ENCODE measurements around the gene C10orf53.
"Not testable (repeated sequence)": the region's sequence is repeated elsewhere in the genome, so short reads cannot be mapped to it uniquely, and the experiment has no call there.

C10orf53 gene

DNA sequence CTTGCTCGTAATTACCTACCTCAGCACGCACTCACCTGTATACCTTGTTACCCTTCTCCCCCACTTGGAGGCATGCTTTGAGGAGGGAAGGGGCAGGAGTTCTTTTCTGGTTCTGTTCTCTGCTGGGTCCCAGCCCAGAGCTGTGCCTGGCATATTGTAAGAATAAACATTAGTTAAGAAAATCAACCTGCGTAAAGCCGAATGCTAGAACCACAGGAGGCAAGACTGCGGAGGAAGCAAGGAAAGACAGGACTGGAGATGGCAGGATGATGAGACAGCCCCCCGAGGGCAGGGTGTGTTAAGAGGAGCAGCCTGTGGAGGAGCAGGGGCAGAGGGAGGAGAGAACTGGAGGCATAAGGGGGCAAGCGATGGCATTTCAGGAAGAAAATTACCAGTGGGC is 9.5 kb downstream of the C10orf53 start:
- no peak for DNase-seq

DNA sequence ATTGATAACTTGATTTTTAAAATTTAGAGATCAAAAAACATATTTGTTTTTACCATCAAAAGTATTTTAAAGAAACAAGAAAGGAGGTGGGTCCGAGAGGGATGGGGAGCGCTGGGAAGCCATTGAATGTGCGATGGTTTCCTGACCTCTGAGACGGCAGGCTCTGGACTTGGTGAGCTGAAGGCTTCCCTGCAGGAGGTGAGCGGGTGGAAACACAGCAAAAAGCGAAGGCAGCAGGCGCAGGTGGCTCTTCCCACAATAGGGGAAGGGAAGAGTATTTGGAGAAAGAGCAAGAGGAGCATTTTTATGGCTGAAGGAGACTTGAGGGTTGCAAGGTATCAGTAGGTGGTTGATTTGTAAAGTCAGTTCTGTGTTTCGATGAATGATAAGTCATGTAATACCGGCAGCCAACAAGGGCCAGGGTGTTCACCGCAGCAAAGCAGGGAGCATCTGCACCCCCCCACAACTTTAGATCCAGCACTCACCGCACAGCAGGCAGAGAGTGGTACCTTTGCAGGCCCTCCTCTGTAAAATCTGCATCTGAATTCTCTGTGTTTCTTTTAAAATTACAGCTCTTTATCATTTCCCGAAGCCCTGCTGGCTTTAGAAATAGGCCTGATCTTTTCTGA is 10.5 kb downstream of the C10orf53 start:
- DNase-seq: no peak

DNA sequence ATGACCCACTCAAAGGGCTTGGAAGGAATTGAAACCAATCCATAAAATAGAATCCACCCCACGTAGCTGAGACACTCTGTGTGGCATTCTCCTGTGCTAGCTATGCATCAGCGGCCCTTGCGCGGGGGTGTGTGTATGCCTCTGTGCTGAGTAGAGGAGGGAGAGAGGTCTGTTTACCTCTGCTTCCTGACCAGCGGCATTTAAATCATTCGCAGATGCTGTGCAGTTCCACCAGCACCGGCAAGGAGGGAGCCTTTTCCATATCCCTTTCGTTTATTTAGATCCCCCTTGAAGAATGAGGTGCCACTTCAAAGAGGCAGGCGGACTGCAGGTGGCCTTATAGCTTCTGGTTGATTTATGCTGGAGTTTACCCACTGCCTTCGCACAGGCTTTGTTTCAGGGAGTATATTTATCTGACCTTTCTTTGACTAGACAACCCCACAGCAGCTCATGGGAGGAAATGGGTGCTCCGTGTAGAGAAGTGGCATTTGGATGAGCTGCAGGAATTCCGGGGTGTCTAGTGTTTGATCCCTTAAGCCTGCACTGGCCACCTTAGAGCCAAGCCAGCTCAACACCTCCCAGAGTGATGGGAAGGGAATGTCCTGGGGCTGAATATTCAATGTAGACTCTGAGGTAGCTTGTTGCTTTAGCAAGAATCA is 11.4 kb downstream of the C10orf53 start:
- no peak for DNase-seq

DNA sequence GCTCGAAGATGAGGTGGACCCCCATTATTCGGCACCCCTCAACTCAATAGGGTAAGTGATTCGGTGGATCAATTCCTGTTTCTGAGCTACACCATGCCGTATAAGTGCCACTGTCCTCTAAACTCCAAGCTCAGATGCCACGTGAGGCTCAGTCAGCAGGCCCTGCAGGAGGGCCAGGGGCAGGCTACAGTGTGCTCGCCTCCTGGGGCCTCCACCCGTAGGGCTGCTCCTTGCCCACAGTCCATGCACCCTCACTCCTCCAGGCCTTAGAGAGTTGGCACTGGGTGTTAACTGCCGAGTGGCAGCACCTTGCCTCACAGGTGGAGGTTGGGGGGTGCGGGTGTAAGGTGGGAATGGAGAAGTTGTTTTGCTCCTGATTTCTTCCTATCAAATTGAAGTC is 12.1 kb downstream of the C10orf53 start:
- DNase-seq: no peak

DNA sequence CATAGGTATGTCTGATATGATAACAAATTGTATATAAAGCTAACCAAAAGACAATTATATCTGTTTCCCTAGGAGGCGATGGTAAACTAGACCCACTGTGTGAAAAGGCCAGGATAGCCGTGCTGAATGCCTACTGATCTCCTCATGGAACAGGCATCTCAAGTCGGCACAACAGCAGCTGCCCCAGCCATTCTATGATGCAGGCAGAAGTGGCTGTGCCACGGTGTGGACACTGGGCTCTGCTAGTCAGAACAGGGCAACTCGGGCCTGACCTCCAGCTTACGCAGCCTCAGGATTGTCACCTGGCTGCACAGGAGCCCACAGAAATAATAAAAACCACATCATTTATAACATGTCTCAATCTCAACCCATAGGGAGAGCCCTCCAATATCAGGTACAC is 15.0 kb downstream of the C10orf53 start:
- no peak for DNase-seq

DNA sequence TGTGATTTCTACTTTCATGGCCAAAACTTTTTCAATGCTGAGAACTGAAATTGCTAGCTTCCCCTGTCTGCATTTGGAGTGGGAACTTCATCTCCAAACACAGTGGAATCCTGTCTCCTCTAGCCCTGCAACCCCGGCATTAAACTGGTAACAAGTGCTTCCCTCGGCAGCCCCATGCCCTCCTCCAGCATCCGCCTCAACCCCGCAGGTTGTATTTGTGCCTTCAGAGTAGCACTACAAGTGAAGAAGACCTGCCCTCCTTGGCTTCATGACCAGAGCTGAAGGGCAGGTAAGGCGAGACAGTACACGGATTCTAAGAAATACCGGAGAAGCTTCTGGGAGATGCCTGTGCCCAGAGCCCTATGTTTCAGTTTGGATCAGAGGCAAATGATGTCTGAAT is 16.9 kb downstream of the C10orf53 start:
- no peak for DNase-seq

DNA sequence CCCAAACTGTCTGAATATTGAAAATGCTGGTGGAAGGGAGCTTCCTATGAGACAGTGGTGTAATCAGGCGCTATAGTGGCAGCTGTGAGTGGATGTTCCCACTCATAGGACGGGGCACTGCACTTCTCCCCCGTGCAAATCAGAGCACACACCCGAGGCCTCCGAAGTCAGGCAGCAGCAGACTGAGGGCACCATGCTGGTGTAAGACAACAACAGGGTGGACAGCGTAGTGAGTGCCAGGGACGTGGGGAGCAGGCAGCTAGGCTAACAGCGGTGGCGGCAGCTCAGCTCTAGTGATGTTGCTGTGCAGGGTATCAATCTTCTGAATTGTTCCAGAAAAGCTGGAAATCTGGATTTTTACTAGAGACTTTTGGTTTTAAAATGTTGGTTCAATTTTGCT is 19.2 kb downstream of the C10orf53 start:
- no peak for DNase-seq

DNA sequence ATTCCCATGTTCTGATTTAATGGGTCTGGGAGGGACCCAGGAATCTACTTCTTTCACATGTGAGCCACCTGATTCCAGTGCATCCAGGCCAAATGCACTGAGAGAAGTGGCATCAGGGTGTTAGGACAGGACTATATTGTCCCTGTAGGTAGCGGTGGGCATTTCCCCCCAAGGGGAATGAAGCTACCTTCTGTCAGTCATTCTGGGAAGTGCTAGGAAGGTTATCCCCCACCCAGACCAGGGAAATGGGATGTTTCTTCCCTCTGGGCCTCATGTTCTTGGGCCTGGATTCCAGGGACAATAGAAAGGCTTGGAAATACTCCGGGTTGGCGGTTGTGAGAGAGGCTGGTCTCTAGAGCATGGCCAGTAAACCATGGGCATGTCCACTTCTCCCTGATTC is 20.8 kb downstream of the C10orf53 start:
- DNase-seq: no peak

DNA sequence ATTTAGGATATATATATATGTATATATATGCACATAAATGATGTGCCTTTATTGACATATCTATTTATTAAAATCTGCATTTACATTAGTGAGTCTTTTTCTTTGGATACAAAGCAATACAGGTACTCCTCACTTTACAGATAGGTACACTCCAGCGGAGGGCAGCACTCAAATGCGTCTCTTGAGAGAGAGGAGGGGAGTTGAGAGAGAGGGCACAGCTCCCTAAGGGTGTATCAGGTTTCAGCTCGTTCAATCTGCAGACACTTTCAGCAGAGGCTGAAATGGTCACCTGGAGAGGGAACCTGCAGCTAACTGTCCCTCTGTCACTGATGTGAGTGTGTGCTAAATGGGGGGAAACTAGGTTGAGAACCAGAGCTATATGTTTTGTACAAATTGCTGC is 21.5 kb downstream of the C10orf53 start:
- DNase-seq: no peak

DNA sequence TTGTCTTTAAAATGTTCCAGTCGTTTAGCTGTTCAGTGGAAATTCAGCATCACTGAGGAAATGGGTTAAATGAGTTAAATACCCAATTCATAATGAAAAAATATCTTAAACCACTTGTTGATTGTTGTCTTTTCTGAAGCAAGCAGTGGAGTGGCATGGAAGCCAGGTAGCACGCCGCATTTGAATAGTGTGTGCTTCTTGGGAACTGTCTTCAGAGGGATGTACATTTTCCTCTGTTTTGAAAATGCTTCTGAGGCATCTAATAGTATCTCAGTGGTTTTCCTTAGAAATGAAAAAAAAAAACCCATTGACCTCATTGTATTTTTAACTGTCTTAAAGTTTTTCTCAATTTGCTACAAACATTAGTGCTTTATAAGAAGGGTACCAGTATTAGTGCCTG is 28.1 kb downstream of the C10orf53 start:
- DNase-seq: no peak

DNA sequence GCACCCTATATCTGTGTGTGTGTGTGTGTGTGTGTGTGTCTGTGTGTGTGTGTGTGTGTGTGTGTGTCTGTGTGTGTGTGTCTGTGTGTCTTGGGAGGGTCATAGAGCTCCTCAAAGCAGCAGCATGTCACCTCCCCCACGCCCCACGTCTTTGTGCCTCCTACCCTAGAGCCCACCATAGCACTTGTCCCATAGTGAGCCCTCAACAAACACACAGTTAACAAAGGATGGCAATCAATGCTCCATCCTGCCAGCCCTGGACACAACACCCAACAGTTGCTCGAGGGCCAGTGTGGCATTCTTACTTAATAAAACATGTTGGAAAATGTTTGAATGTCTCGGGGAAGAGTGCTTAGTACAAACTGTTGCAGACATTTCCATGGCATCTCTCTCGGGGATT is 30.5 kb downstream of the C10orf53 start:
- no peak for DNase-seq

DNA sequence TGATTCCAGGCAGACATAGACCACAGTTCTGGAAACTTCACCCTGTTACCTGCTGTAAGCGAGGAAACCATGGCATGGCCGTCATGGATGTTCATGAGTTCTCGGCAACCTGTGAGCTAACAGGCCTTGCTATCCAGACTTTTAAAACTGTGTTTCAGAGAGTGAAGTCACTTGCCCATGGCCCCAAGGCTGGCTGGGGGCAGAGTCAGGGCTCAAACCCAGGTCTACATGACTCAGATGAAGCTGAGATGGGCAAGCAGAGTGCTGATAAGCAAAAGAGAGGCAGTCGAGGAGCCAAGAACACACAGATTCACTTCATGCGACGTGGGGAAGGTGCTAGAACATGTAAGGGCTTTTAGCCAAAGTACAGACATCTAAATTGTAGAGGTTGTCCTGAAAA is 31.5 kb downstream of the C10orf53 start:
- DNase-seq: no peak

DNA sequence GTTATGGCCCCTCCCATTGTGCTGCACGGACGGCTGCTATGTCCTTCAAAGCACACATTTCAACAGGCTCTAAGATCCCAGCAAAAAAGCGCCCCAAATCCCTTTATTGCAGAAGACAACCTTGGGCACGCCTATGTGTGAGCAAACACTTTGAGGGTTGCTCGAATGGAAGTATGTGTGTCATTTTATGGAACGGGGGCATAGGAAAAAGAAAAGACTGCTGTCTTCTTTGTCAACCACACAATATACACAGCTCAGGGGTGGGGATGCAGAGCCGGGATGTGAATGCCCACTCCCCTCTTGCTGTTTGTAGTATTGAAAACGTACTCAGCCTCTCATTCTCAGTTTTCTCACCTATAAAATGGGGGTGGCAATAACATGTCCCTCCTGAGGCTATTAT is 32.0 kb downstream of the C10orf53 start:
- no peak for DNase-seq

DNA sequence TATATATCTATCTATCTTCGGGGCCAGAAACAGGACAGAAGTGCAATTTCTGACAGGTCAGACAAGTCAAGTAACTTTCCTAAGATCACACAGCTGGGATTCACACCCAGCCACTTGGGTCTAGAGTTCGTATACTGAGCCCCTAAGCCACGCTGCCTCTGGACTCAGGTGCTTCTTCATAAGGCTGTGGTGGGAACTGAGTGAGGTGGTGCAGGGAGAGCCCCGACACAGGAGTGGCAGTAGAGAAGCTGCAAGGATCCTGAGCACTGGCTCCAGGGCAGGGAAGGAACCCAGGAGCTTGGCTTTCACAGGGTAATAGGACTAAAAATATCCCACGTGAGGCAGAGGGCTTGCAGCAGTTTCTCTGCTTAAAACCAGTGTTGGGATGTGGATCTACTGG is 33.8 kb downstream of the C10orf53 start:
- no peak for DNase-seq

DNA sequence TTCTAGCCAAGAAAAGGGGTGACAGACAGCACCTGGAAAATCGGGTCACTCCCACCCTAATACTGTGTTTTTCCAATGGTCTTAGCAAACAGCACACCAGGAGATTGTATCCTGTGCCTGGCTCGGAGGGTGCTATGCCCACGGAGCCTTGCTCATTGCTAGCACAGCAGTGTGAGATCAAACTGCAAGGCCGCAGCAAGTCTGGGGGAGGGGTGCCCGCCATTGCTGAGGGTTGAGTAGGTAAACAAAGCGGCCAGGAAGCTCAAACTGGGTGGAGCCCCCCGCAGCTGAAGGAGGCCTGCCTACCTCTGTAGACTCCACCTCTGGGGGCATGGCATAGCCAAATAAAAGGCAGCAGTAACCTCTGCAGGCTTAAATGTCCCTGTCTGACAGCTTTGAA is 35.7 kb downstream of the C10orf53 start:
- DNase-seq: not testable (repeated sequence)

DNA sequence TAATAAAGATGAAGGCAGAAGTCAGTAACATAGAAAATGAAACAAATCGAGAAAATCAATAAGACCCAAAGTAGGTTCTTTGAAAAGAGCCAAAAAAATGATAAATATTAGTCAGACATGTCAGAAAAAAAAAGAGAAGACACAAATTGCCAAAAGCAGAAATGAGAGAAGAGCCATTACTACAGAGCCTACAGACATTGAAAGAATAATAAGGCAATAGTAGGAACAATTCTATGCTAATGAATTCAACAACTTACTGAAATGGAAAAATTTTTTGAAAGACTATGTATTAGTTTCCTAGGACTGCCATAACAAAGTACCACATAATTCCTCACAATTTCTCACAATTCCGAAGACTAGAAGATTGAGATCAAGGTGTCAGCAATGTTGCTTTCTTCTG is 47.1 kb downstream of the C10orf53 start:
- DNase-seq: no peak

DNA sequence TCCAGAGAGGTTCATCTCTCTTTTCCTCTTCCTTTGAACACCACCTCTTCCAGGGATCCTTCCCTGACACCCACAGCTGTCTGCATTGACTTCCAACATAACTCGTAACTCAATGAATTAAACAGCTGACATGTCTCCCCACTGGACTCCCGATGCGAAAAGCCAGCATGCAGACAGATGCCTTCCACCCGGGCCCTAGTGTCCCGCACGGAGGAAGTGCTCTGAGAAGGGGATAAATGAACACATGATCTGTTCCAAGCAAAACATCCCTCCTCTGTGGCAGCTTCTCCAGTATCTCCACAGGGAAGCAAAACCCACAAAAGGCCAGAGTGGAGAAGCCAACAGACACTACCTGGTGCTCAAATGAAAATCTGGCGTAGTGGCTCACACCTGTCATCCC is 54.4 kb downstream of the C10orf53 start:
- DNase-seq: no peak

DNA sequence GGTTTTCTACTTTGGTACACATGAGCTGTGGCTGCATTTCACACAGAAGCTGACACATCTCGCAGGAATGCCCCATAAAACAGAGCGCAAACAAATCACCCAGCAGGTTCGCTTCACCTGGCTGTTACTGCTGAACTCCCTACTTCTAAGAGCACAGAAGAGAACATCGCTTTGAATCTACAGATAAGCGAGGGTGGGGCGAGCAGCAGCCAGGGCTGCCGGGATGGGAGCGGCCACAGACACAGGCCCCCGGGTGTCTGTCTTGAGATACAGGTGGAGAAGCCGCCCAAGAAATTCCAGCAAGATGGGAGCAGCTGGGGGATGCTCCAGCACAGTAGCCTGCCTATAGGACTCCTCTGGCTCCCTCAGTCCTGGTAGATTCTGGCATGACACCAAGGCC is 55.2 kb downstream of the C10orf53 start:
- no peak for DNase-seq

DNA sequence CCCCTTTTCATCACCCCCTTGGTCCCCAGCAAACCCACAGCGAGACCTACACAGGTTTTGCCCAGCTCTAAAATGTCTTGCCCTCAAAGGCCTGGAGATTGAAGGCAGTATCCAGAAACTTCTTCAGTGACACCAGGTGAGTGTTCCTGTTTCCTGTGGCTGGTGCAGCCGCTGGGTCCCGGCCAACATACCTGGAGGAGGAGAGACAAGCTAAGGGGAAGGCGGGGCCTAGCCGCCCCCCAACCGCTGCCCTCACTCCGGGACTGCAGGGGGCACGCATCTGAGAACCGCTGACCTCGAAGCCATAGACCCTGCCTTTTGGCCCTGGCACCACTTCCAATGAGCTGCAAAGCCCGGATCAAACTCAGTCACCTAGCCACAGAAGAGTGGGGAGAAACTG is 55.7 kb downstream of the C10orf53 start:
- DNase-seq: no peak

DNA sequence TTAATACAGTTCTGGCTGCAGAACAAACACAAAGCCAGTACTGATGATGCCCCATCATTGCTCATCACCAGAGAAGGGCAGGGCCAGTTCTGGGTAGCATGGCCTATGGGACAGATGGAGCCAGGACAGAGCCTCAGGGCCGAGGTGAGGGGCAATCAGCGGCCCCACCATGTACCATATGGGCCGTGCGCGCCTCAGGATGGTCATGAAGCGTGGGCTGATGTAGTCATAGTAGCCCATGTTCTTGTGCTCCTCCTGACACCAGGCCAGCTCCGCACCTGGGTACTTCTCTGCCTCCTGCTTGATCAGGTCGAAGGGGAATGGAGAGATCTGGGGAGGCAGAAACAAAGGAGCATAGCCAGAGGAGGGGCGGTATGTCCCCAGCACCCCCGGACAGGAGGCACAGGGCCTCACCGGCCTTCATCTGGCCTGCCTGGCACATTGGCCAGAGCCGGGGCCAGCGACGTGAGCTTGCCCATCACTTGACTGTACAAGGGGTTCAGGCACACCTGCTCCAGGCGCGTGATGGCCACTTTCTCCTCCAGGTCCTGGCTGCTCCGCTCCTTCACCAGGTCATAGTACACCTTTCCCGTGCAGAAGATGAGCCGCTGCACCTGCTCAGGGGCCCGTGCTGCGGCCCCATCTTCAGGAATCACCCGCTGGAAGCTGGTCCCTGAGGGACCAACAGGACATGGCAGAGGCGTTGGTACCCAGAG is 56.6 kb downstream of the C10orf53 start:
- DNase-seq: no peak

DNA sequence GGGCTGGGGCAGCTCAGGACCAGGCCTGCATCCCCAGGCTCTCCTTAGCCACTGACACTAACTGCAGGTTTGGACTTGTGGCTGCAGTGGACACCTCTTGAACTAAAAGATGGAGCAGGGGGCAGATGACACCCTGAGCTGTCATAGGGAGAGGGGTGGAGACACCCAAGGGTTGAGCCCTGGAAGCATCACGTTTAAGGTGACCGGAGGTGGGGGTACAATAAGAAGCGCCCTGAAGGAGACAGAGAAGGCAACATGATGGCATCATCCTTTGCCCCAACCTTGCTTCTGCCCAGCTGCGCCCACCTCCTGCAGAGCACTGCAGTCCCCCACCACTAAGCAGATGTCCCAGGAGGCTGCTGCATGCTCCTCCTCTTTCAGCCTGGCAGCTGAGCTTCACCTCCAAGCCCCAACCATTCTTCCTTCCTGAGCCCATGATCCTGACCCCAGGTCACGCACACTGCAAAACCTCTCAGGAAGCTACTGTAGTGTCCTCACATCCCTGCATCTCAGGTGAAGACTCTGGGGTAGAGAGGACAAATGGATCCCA is 57.2 kb downstream of the C10orf53 start:
- DNase-seq: no peak

DNA sequence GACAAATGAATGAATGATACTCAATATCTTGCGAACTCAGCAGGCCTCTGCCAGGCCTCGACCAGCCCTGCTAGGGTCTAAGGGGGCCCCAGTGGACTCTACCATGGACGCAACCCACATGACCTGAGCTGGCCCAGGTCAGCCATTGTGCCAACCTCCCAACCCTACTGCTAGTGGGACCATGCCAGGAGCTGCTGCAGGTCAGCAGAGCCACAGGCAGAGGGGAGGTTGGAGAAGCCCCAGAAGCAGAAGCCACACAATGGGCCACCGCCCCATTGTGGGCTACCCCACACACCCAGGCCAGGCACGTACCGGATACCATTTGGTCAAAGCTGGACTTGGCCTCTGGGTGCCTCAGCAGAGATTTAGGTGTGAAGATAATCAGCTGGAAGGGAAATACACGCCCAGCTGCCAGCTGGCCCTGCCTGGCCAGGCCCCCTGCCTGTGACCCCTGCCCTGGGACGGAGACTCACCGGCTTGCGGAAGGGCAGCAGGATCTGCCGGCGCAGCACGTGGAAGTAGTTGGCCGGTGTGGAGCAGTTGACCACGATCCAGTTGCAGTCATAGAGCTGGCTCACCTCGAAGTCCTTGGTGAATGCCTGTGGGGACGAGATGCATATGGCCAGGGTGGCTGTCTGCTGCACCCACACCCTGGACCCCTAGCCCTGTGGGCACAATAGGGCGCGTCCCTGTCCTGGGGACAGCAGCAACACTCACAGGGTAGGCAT is 58.2 kb downstream of the C10orf53 start:
- DNase-seq: no peak

DNA sequence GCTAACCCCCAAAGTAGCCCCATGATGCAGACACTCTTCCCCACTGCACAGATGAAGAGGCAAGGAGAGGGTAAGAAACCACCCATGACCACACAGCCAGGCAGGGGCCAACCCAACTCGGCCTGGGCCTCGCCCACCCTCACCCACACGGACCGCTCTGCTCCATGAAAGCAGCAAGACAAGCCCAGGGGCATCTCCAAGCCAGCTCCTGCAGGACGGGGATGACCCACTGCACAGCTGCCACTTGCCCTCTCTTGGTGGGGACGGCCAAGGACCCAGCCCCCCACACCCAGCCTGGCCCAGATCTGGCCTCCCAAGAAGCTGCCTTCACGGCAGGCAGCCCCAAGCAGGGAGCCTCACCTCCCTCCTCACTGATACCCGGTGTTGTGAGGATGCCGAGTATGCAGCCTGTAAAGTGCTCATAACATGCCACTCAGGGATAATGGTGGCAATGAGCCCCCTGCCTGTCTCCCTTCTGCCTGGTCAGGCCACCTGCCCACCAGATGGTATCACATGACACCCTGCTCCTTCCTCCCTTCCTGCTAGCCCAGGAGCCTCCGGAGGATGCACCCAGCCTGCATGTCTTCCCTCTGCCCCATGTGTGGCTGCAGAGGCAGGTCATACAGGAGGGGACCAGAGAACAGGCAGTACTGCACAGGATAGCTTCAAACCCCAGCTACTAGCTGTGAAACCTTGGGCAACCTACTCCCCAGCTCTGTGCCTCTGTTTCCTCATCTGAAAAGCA is 59.3 kb downstream of the C10orf53 start:
- DNase-seq: no peak

All from eye (tissue), 1 donor.